SK-N-SH (cell line): Measurements from ENCODE around the gene CD34. TPM values are rescaled to one million over a fixed set of nuclear protein-coding genes. Genes with fewer than 3 reads are reported as not detected.

Experiments
- CTCF ChIA-PET: fragments of 300-600, 350-600 bp; formaldehyde crosslinking; extraction: SDS; loops from one replicate; lab custom pipeline; 2021; lab: Yijun Ruan, JAX
- POLR2A ChIA-PET: fragments of 350-600 bp; sonication (Branson Sonifier 250); formaldehyde crosslinking; extraction: SDS; loops from one replicate; lab custom pipeline; 2020; ENCODE audit warnings: antibody characterized with exemption, inconsistent platforms; lab: Yijun Ruan, JAX
- DNase-seq: peaks from one replicate; pipeline ENCODE4 v3.0.0; 2012
- H2AFZ ChIP-seq: fragments of 200-600 bp; sonication (generic); 2 replicates; pipeline ENCODE4 v1.8.1; 2016; ENCODE audit warnings: antibody characterized with exemption, mild to moderate bottlenecking, low read depth
- H3F3A ChIP-seq: fragments of 200-600 bp; sonication (generic); replicated peaks from 2 replicates; pipeline ENCODE3; 2016; ENCODE audit warnings: antibody characterized with exemption, mild to moderate bottlenecking; ENCODE audit not compliant: insufficient read depth
- H3K27ac ChIP-seq, 2 experiments: fragments of 200-500 bp in 1 of 2; fragments of 200-600 bp in 1 of 2; sonication (Bioruptor generic) in 1 of 2; sonication (generic), shearing (Covaris generic) in 1 of 2; 2 replicates each; pipeline versions ENCODE4 v1.5.1 to v1.6.1; 2014 to 2016; ENCODE audit warnings: low read depth in 2 of 2, inconsistent platforms in 1 of 2, low read length in 1 of 2, mild to moderate bottlenecking in 1 of 2, mixed read lengths in 1 of 2
- H3K27me3 ChIP-seq: fragments of 200-600 bp; sonication (generic), shearing (Covaris generic); 2 replicates; pipeline ENCODE4 v1.6.1; 2016; ENCODE audit warnings: mixed run types; ENCODE audit not compliant: insufficient read depth
- H3K36me3 ChIP-seq, 2 experiments: fragments of 200-500 bp in 1 of 2; fragments of 200-600 bp in 1 of 2; sonication (Bioruptor generic) in 1 of 2; sonication (generic) in 1 of 2; replicated peaks in 1 of 2; 2 replicates each; pipeline versions ENCODE3 to v1.5.1; 2014 to 2016; ENCODE audit warnings: low read length in 1 of 2, mild to moderate bottlenecking in 1 of 2; ENCODE audit not compliant: insufficient read depth in 2 of 2, control insufficient read depth in 1 of 2
- H3K4me1 ChIP-seq, 2 experiments: fragments of 200-500 bp in 1 of 2; fragments of 200-600 bp in 1 of 2; sonication (Bioruptor generic) in 1 of 2; sonication (generic), shearing (Covaris generic) in 1 of 2; 2 replicates each; pipeline versions ENCODE4 v1.5.1 to v1.6.1; 2014 to 2016; ENCODE audit warnings: low read depth in 1 of 2, low read length in 1 of 2, mixed run types in 1 of 2; ENCODE audit not compliant: insufficient read depth in 2 of 2, control insufficient read depth in 1 of 2
- H3K4me2 ChIP-seq: fragments of 200-600 bp; sonication (generic), shearing (Covaris generic); 2 replicates; pipeline ENCODE4 v1.6.1; 2017; ENCODE audit warnings: mixed run types
- H3K4me3 ChIP-seq, 2 experiments: fragments of 200-500 bp in 1 of 2; fragments of 200-600 bp in 1 of 2; sonication (Bioruptor generic) in 1 of 2; sonication (generic), shearing (Covaris generic) in 1 of 2; 2 replicates each; pipeline versions ENCODE4 v1.5.1 to v1.8.1; 2014 to 2016; ENCODE audit warnings: low read depth in 2 of 2, inconsistent platforms in 1 of 2, low read length in 1 of 2, mild to moderate bottlenecking in 1 of 2, mixed read lengths in 1 of 2, moderate library complexity in 1 of 2
- H3K79me2 ChIP-seq: fragments of 200-600 bp; sonication (generic); 2 replicates; pipeline ENCODE4 v1.8.1; 2017; ENCODE audit warnings: mild to moderate bottlenecking; ENCODE audit not compliant: insufficient read depth
- H3K9ac ChIP-seq: fragments of 200-600 bp; sonication (generic); 2 replicates; pipeline ENCODE4 v1.6.1; 2017; ENCODE audit warnings: mixed run types
- H3K9me2 ChIP-seq: fragments of 200-600 bp; sonication (generic); 2 replicates; pipeline ENCODE4 v1.6.1; 2017; ENCODE audit warnings: mixed run types
- H3K9me3 ChIP-seq: fragments of 200-600 bp; sonication (generic); 2 replicates; pipeline ENCODE4 v1.6.1; 2017; ENCODE audit warnings: mixed run types, mild to moderate bottlenecking, moderate library complexity
- H4K20me1 ChIP-seq: fragments of 200-600 bp; sonication (generic); 2 replicates; pipeline ENCODE4 v1.6.1; 2017; ENCODE audit warnings: mild to moderate bottlenecking, mixed run types; ENCODE audit not compliant: insufficient read depth
- CHD2 ChIP-seq: fragments of 150-350 bp; IDR thresholded peaks from 2 replicates; pipeline ENCODE4 v1.6.1; 2018; ENCODE audit warnings: low read length; ENCODE audit not compliant: partially characterized antibody
- CTCF ChIP-seq: fragments of 200-600 bp; sonication (generic); IDR thresholded peaks from 2 replicates; pipeline ENCODE4 v1.6.1; 2017; ENCODE audit warnings: antibody characterized with exemption, mild to moderate bottlenecking, moderate library complexity
- ELF1 ChIP-seq: IDR thresholded peaks from 2 replicates; pipeline ENCODE4 v1.4.0; 2012
- GATA2 ChIP-seq: sonication (generic); formaldehyde crosslinking; IDR thresholded peaks from 2 replicates; pipeline ENCODE4 v1.5.0; 2020; ENCODE audit warnings: mild to moderate bottlenecking, missing genetic modification reagents
- RAD21 ChIP-seq: IDR thresholded peaks from 2 replicates; pipeline ENCODE4 v1.6.1; 2012; ENCODE audit warnings: mild to moderate bottlenecking, low read length
- REST ChIP-seq: IDR thresholded peaks from 2 replicates; pipeline ENCODE4 v1.6.1; 2012; ENCODE audit warnings: mild to moderate bottlenecking, low read depth, low read length, moderate library complexity
- SIN3A ChIP-seq: IDR thresholded peaks from 2 replicates; pipeline ENCODE4 v1.6.1; 2012; ENCODE audit warnings: low read depth, mild to moderate bottlenecking, low read length, moderate library complexity, borderline replicate concordance
- TEAD4 ChIP-seq: IDR thresholded peaks from 2 replicates; pipeline ENCODE4 v1.4.0; 2012; ENCODE audit warnings: mild to moderate bottlenecking, borderline replicate concordance; ENCODE audit not compliant: insufficient read depth
- USF1 ChIP-seq: IDR thresholded peaks from 2 replicates; pipeline ENCODE4 v1.4.0; 2012; ENCODE audit warnings: low read depth, borderline replicate concordance
- USF2 ChIP-seq: fragments of 150-350 bp; IDR thresholded peaks from 2 replicates; pipeline ENCODE4 v1.6.1; 2017; ENCODE audit warnings: antibody characterized with exemption, low read length, low read depth, borderline replicate concordance
- ZBTB33 ChIP-seq: IDR thresholded peaks from 2 replicates; pipeline ENCODE4 v1.4.0; 2012; ENCODE audit warnings: low read depth, borderline replicate concordance
- WGBS: methylation state at CpG from one replicate; pipeline ENCODE4 v1.1.6; 2017; ENCODE audit warnings: low lambda C conversion rate; 5-methylcytosine and 5-hydroxymethylcytosine counted together
- polyA plus RNA-seq, 3 experiments: library from polyadenylated mRNA; depleted of rRNA; stranded (reverse); fragments of >200 nt; gene quantifications; 2 replicates each; pipeline ENCODE4 v1.2.3, GENCODE V29; 2012

CD34 gene
- polyA plus RNA-seq, 1 of the 3 experiments (the other 2 are of a cell fraction): 0.59 TPM

- H2AFZ ChIP-seq: no peak overlapping the region
- H4K20me1 ChIP-seq: no peaks in the 10 kb centered on the region
- no peak overlapping the region for H3K4me3 ChIP-seq
- no peaks in the 10 kb centered on the region for H3K9me3 ChIP-seq
- H3K9ac ChIP-seq: no peak overlapping the region
- H3K4me1 ChIP-seq: peaks cover 0 to 25% of the 10 kb centered on the region in 2 experiments; a peak in 2 of 4 replicates
- peaks cover 7% of the 10 kb centered on the region; the same call in 1 of the 2 replicates for H3K79me2 ChIP-seq
- H3K27me3 ChIP-seq: no peaks in the 10 kb centered on the region
- ChIA-PET CTCF (interaction anchor here (1.1 to 10.8 kb wide), 5 partner anchors 14 to 266 kb away, joined by 3 to 181 read pairs (median 5); no protein-coding TSS in a partner anchor), POLR2A (no interaction called here)
- H3K4me2 ChIP-seq: 0 out of 2 replicates have a peak overlapping the region, but pooled peaks have one; percentile 97
- WGBS: 86% methylated on average over 9 of the region's 9 CpGs
- no peak overlapping the region for H3K27ac ChIP-seq
- H3K9me2 ChIP-seq: no peaks in the 10 kb centered on the region
- H3K36me3 ChIP-seq: peaks cover 0 to 36% of the 10 kb centered on the region in 2 experiments
- no peaks in the 10 kb centered on the region for H3F3A ChIP-seq
- TF ChIP-seq REST: no peak
- no peak for TF ChIP-seq GATA2
- no peak for TF ChIP-seq SIN3A
- no peak for TF ChIP-seq CHD2
- no peak for TF ChIP-seq USF1
- no peak for TF ChIP-seq TEAD4
- no peak for TF ChIP-seq CTCF
- no peak for TF ChIP-seq RAD21
- no peak for TF ChIP-seq USF2
- TF ChIP-seq ELF1: no peak
- no peak for TF ChIP-seq ZBTB33
- DNase-seq: peak; percentile 60
These were observed 44.3 kb downstream of the CD34 start for GRCh38 chr1:207866471-207867135.
